ENCODE results near the gene RFT1.

Gene RFT1

DNA sequence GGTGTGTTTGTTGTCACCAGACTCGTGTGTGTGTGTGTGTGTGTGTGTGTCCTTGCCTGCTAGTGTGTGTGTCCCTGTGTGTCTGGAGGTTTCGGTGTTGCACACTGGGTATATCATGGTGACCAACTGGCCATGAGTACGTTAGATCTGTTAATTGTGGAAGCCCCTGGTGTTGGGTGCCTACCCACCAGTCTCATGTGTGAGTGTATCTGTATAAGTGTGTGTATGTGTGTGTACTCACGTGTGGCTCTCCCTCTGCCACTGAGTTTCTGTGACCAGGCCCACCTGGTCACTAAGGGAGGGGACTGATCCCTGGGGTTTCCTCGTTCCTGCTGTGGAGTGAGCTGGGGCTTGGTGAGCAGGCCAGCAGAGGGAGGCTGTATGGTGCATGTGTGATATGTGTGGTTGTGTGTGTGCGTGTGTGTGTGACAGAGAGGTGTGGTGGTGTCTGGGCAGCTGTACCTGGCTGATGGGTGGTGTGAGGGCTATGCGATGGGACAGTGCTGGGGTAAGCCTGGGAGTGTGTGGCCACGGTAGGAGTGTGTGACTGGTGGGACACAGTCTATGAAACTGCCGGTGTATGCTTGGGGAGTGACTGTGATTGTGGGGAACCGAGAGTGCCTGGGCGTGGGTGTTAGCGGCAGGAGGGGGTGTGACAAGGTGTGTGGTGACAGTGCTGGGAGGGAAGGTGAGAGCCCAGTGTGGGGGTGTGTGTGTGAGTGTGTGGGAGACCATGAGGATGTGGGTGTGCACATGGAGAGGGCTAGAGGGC is 32.6 kb upstream of the RFT1 start:
- Histone ChIP-seq H4K91ac (ENCODE audit: low read length) (peak overlapping the region; percentile 52), H3K27me3 (ENCODE audit: control insufficient read depth in 1 of 2, insufficient read depth in 1 of 2, low read length in 2 of 2) (peaks cover 1 to 5% of the 10 kb centered on the region in 2 experiments), H3K4me3 (ENCODE audit: insufficient read depth in 1 of 2, low read depth in 1 of 2, low read length in 2 of 2) (peak overlapping the region; percentile 26 to 77), H3K9me3 (ENCODE audit: control insufficient read depth, low read length) (no peaks in the 10 kb centered on the region), H2BK12ac (ENCODE audit: low read length in 2 of 2) (peak overlapping the region; percentile 53 to 75), H2AK5ac (ENCODE audit: low read length, severe bottlenecking) (no peak overlapping the region), H3K36me3 (ENCODE audit: control insufficient read depth in 1 of 2, insufficient read depth in 2 of 2, low read depth in 1 of 2, low read length in 2 of 2) (peaks cover 0 to 16% of the 10 kb centered on the region in 2 experiments), H3K27ac (ENCODE audit: low read length, poor library complexity, severe bottlenecking) (no peak overlapping the region), H3K4me2 (ENCODE audit: low read length, poor library complexity, severe bottlenecking) (peak overlapping the region; percentile 66), H3K4me1 (ENCODE audit: control insufficient read depth, insufficient read depth, low read depth, low read length) (peaks cover 34% of the 10 kb centered on the region), H3K9ac (ENCODE audit: low read length) (peak overlapping the region; percentile 66), H2BK120ac (ENCODE audit: low read depth, low read length) (no peak overlapping the region), H4K8ac (ENCODE audit: low read length) (peak overlapping the region; percentile 55), H3K4ac (ENCODE audit: low read depth in 1 of 2, low read length in 2 of 2) (peak overlapping the region in 1 of 2 experiments; percentile 5), H3K18ac (ENCODE audit: low read depth in 1 of 2, low read length in 2 of 2) (peak overlapping the region in 1 of 2 experiments; percentile 89), H3K23ac (ENCODE audit: low read length in 2 of 2) (no peak overlapping the region), H2BK15ac (ENCODE audit: low read depth, poor library complexity, severe bottlenecking) (no peak overlapping the region), H3K14ac (ENCODE audit: low read length in 2 of 2) (peak overlapping the region in 1 of 2 experiments; percentile 84), H2BK5ac (ENCODE audit: low read depth, low read length, poor library complexity, severe bottlenecking) (no peak overlapping the region), H2AFZ (ENCODE audit: low read depth, low read length) (no peak overlapping the region), H3K79me1 (replicated peaks; ENCODE audit: low read length, poor library complexity, severe bottlenecking) (peaks cover 19% of the 10 kb centered on the region)
- 78% methylated on average over 12 of the region's 12 CpGs for WGBS
- peak; percentile 34 for DNase-seq

DNA sequence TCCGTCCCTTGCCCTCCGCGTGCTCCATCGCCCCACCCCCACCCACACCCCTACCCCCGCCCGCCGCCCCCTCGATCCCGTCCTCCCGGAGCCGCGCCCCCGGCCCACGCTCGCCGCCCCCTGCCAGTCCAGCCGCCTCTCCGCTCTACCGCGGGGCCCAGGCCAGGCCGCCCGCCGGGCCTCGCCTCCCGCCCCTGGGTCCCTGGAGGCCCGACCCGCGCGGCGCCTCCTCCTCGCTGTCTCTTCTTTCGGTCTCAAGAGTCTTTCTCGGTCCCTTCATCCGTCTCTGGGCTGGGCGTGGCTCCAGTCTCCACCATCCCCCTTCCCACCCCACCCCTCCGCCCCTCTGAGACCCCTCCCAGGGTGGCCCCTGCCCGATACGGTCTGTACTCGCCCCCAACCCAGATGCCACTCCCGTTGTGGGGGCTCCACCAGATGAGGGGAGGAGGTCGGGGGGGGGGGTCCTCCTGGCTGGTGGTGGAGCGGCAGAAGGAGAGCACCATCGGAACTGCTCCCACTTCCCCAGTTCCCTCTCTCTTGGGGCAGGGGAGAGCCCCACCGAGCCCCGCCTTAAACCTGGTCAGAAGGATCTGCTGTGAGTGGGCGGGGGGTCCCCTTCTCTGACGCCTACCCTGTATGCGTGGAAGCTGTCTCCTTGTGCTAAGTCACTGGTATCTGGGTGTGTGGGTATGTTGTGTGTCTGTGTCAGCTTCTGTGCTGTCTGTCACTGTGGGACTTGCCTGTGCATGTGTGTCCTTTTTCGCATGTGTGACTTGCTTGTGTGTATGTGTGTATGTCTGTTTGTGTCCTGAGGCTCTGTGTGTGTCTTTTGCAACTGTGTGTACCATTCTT is 31.8 kb upstream of the RFT1 start:
- peaks cover 17% of the 10 kb centered on the region for H3K79me1 ChIP-seq (replicated peaks; ENCODE audit: low read length, poor library complexity, severe bottlenecking)
- H3K4me3 ChIP-seq (ENCODE audit: insufficient read depth in 1 of 2, low read depth in 1 of 2, low read length in 2 of 2): peak overlapping the region; percentile 85 to 88
- peak overlapping the region; percentile 80 for H3K4me2 ChIP-seq (ENCODE audit: low read length, poor library complexity, severe bottlenecking)
- no peak overlapping the region for H2BK120ac ChIP-seq (ENCODE audit: low read depth, low read length)
- WGBS: 9% methylated on average over 35 of the region's 49 CpGs
- H2BK12ac ChIP-seq (ENCODE audit: low read length in 2 of 2): peak overlapping the region; percentile 53 to 55
- peaks cover 9 to 13% of the 10 kb centered on the region in 2 experiments for H3K27me3 ChIP-seq (ENCODE audit: control insufficient read depth in 1 of 2, insufficient read depth in 1 of 2, low read length in 2 of 2)
- H3K14ac ChIP-seq (ENCODE audit: low read length in 2 of 2): no peak overlapping the region
- peak overlapping the region; percentile 47 for H4K91ac ChIP-seq (ENCODE audit: low read length)
- DNase-seq: peak; percentile 59
- H3K27ac ChIP-seq (ENCODE audit: low read length, poor library complexity, severe bottlenecking): no peak overlapping the region
- H3K18ac ChIP-seq (ENCODE audit: low read depth in 1 of 2, low read length in 2 of 2): peak overlapping the region in 1 of 2 experiments; percentile 89
- no peak overlapping the region for H2BK5ac ChIP-seq (ENCODE audit: low read depth, low read length, poor library complexity, severe bottlenecking)
- H3K4me1 ChIP-seq (ENCODE audit: control insufficient read depth, insufficient read depth, low read depth, low read length): peaks cover 30% of the 10 kb centered on the region
- H2AFZ ChIP-seq (ENCODE audit: low read depth, low read length): peak overlapping the region; percentile 63
- peak overlapping the region; percentile 89 for H3K9ac ChIP-seq (ENCODE audit: low read length)
- H2AK5ac ChIP-seq (ENCODE audit: low read length, severe bottlenecking): no peak overlapping the region
- H3K9me3 ChIP-seq (ENCODE audit: control insufficient read depth, low read length): no peaks in the 10 kb centered on the region
- peak overlapping the region; percentile 44 for H2BK15ac ChIP-seq (ENCODE audit: low read depth, poor library complexity, severe bottlenecking)
- peaks cover 0 to 16% of the 10 kb centered on the region in 2 experiments for H3K36me3 ChIP-seq (ENCODE audit: control insufficient read depth in 1 of 2, insufficient read depth in 2 of 2, low read depth in 1 of 2, low read length in 2 of 2)
- H3K4ac ChIP-seq (ENCODE audit: low read depth in 1 of 2, low read length in 2 of 2): peak overlapping the region; percentile 15 to 20
- H4K8ac ChIP-seq (ENCODE audit: low read length): peak overlapping the region; percentile 27
- H3K23ac ChIP-seq (ENCODE audit: low read length in 2 of 2): no peak overlapping the region

- Histone ChIP-seq H2BK15ac (ENCODE audit: low read depth, poor library complexity, severe bottlenecking) (peak overlapping the region; percentile 62), H4K8ac (ENCODE audit: low read length) (peak overlapping the region; percentile 57), H2BK120ac (ENCODE audit: low read depth, low read length) (peak overlapping the region; percentile 24), H3K27me3 (ENCODE audit: control insufficient read depth in 1 of 2, insufficient read depth in 1 of 2, low read length in 2 of 2) (peaks cover 15 to 19% of the 10 kb centered on the region in 2 experiments), H2AK5ac (ENCODE audit: low read length, severe bottlenecking) (no peak overlapping the region), H3K9ac (ENCODE audit: low read length) (peak overlapping the region; percentile 89), H3K36me3 (ENCODE audit: control insufficient read depth in 1 of 2, insufficient read depth in 2 of 2, low read depth in 1 of 2, low read length in 2 of 2) (peaks cover 0 to 12% of the 10 kb centered on the region in 2 experiments), H3K79me1 (replicated peaks; ENCODE audit: low read length, poor library complexity, severe bottlenecking) (peaks cover 13% of the 10 kb centered on the region), H3K4me3 (ENCODE audit: insufficient read depth in 1 of 2, low read depth in 1 of 2, low read length in 2 of 2) (peak overlapping the region; percentile 85 to 88), H3K4me1 (ENCODE audit: control insufficient read depth, insufficient read depth, low read depth, low read length) (peaks cover 29% of the 10 kb centered on the region), H3K18ac (ENCODE audit: low read depth in 1 of 2, low read length in 2 of 2) (peak overlapping the region; percentile 82 to 88), H2BK12ac (ENCODE audit: low read length in 2 of 2) (peak overlapping the region in 1 of 2 experiments; percentile 61), H3K9me3 (ENCODE audit: control insufficient read depth, low read length) (no peaks in the 10 kb centered on the region), H2BK5ac (ENCODE audit: low read depth, low read length, poor library complexity, severe bottlenecking) (no peak overlapping the region), H2AFZ (ENCODE audit: low read depth, low read length) (peak overlapping the region; percentile 63), H3K23ac (ENCODE audit: low read length in 2 of 2) (peak overlapping the region in 1 of 2 experiments; percentile 94), H3K27ac (ENCODE audit: low read length, poor library complexity, severe bottlenecking) (no peak overlapping the region), H3K4ac (ENCODE audit: low read depth in 1 of 2, low read length in 2 of 2) (peak overlapping the region in 1 of 2 experiments; percentile 82), H3K14ac (ENCODE audit: low read length in 2 of 2) (peak overlapping the region; percentile 62 to 89), H4K91ac (ENCODE audit: low read length) (peak overlapping the region; percentile 34), H3K4me2 (ENCODE audit: low read length, poor library complexity, severe bottlenecking) (peak overlapping the region; percentile 80)
- DNase-seq: peak; percentile 27
- 0% methylated on average over 18 of the region's 41 CpGs for WGBS
Measured at GRCh38 chr3:53161450-53161819, 31.2 kb upstream of the RFT1 start.

Measured in mesenchymal stem cell (in vitro differentiated cells and primary cell).